SU-DHL-6 (cell line): Measurements from ENCODE around the gene INPP4A.

Experiments
- H2AFZ ChIP-seq: fragments of 200-600 bp; sonication (generic); 2 replicates; pipeline ENCODE4 v1.6.1; 2014; ENCODE audit warnings: low read depth, mild to moderate bottlenecking, moderate library complexity, mixed read lengths, antibody characterized with exemption, low read length; ENCODE audit not compliant: severe bottlenecking
- H3F3A ChIP-seq: fragments of 200-600 bp; shearing (Covaris generic); 2 replicates; pipeline ENCODE4 v1.6.0; 2016; ENCODE audit warnings: antibody characterized with exemption, mild to moderate bottlenecking; ENCODE audit not compliant: insufficient read depth
- H3K27ac ChIP-seq: fragments of 200-600 bp; sonication (generic); 2 replicates; pipeline ENCODE4 v1.5.1; 2016; ENCODE audit warnings: low read depth, mild to moderate bottlenecking, low read length, moderate library complexity, mixed read lengths
- H3K27me3 ChIP-seq: fragments of 200-600 bp; sonication (generic), shearing (Covaris generic); 2 replicates; pipeline ENCODE4 v1.6.0; 2014; ENCODE audit warnings: mild to moderate bottlenecking, low read length
- H3K36me3 ChIP-seq: fragments of 200-600 bp; sonication (generic); 2 replicates; pipeline ENCODE4 v1.6.1; 2014; ENCODE audit warnings: mild to moderate bottlenecking, low read length, mixed read lengths
- H3K4me2 ChIP-seq: fragments of 300-600, 200-600 bp; shearing (Covaris generic), sonication (generic); 2 replicates; pipeline ENCODE4 v1.6.0; 2014; ENCODE audit warnings: low read length, low read depth, mild to moderate bottlenecking; ENCODE audit not compliant: poor library complexity, severe bottlenecking
- H3K4me3 ChIP-seq: fragments of 200-600 bp; sonication (generic); 2 replicates; pipeline ENCODE4 v1.5.1; 2014; ENCODE audit warnings: antibody characterized with exemption, low read length, mild to moderate bottlenecking, mixed read lengths; ENCODE audit not compliant: insufficient read depth, poor library complexity, severe bottlenecking
- H3K79me2 ChIP-seq: fragments of 200-600 bp; sonication (generic); 2 replicates; pipeline ENCODE4 v1.6.1; 2014; ENCODE audit warnings: mild to moderate bottlenecking, low read length, moderate library complexity; ENCODE audit not compliant: insufficient read depth
- H3K9ac ChIP-seq: fragments of 200-600 bp; sonication (generic); 2 replicates; pipeline ENCODE4 v1.7.0; 2014; ENCODE audit warnings: mild to moderate bottlenecking, low read length
- H3K9me2 ChIP-seq: fragments of 200-600 bp; sonication (generic); replicated peaks from 2 replicates; pipeline ENCODE4 v1.6.1; 2014; ENCODE audit warnings: low read length; ENCODE audit not compliant: insufficient read depth
- H3K9me3 ChIP-seq: fragments of 200-600 bp; sonication (generic); 2 replicates; pipeline ENCODE4 v1.6.1; 2014; ENCODE audit warnings: low read length, mixed read lengths; ENCODE audit not compliant: insufficient read depth
- H4K20me1 ChIP-seq: fragments of 200-600 bp; sonication (generic); 2 replicates; pipeline ENCODE4 v1.6.1; 2014; ENCODE audit warnings: low read depth, mild to moderate bottlenecking, antibody characterized with exemption, low read length, moderate library complexity, mixed read lengths
- EZH2phosphoT487 ChIP-seq: fragments of 200-600 bp; sonication (generic), shearing (Covaris generic); conservative IDR thresholded peaks from 2 replicates; pipeline ENCODE4 v1.6.1; 2018; ENCODE audit warnings: mild to moderate bottlenecking, antibody characterized with exemption, low read length, moderate library complexity, mixed read lengths
- TF ChIP-seq, protein P1 (sequence below): fragments of 200-600 bp; sonication (generic); IDR thresholded peaks from one replicate; pipeline ENCODE4 v1.5.1; 2017; ENCODE audit warnings: antibody characterized with exemption, mild to moderate bottlenecking, low read length, moderate library complexity; ENCODE audit not compliant: insufficient read depth, poor library complexity, severe bottlenecking

INPP4A gene

GRCh38 chr2:98580656-98581284 lies 136.1 kb downstream of the INPP4A start:
- Histone ChIP-seq H3K4me2 (no peak overlapping the region), H3K9me3 (no peaks in the 10 kb centered on the region), H3K27me3 (no peaks in the 10 kb centered on the region), H3K9ac (no peak overlapping the region), H3F3A (no peaks in the 10 kb centered on the region), H2AFZ (no peak overlapping the region), H3K36me3 (no peaks in the 10 kb centered on the region), H3K27ac (no peak overlapping the region), H4K20me1 (no peaks in the 10 kb centered on the region), H3K79me2 (no peaks in the 10 kb centered on the region), H3K4me3 (no peak overlapping the region), H3K9me2 (no peaks in the 10 kb centered on the region)
- no peak for TF ChIP-seq EZH2phosphoT487
- TF ChIP-seq, protein P1, sequence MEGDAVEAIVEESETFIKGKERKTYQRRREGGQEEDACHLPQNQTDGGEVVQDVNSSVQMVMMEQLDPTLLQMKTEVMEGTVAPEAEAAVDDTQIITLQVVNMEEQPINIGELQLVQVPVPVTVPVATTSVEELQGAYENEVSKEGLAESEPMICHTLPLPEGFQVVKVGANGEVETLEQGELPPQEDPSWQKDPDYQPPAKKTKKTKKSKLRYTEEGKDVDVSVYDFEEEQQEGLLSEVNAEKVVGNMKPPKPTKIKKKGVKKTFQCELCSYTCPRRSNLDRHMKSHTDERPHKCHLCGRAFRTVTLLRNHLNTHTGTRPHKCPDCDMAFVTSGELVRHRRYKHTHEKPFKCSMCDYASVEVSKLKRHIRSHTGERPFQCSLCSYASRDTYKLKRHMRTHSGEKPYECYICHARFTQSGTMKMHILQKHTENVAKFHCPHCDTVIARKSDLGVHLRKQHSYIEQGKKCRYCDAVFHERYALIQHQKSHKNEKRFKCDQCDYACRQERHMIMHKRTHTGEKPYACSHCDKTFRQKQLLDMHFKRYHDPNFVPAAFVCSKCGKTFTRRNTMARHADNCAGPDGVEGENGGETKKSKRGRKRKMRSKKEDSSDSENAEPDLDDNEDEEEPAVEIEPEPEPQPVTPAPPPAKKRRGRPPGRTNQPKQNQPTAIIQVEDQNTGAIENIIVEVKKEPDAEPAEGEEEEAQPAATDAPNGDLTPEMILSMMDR, result no peak

GRCh38 chr2:98582523-98582922 lies 137.9 kb downstream of the INPP4A start:
- Histone ChIP-seq H4K20me1 (no peaks in the 10 kb centered on the region), H3K27ac (no peak overlapping the region), H3K36me3 (no peaks in the 10 kb centered on the region), H3K79me2 (no peaks in the 10 kb centered on the region), H3K9me3 (no peaks in the 10 kb centered on the region), H3K4me2 (no peak overlapping the region), H2AFZ (no peak overlapping the region), H3K27me3 (no peaks in the 10 kb centered on the region), H3K9ac (no peak overlapping the region), H3F3A (no peaks in the 10 kb centered on the region), H3K4me3 (no peak overlapping the region), H3K9me2 (no peaks in the 10 kb centered on the region)
- no peak for TF ChIP-seq EZH2phosphoT487
- TF ChIP-seq, protein P1, result no peak

GRCh38 chr2:98583276-98583675 lies 138.6 kb downstream of the INPP4A start:
- Histone ChIP-seq H3K27ac (no peak overlapping the region), H3K36me3 (no peaks in the 10 kb centered on the region), H3F3A (no peaks in the 10 kb centered on the region), H3K9me3 (no peaks in the 10 kb centered on the region), H2AFZ (no peak overlapping the region), H3K4me3 (no peak overlapping the region), H3K27me3 (no peaks in the 10 kb centered on the region), H3K79me2 (no peaks in the 10 kb centered on the region), H3K9ac (no peak overlapping the region), H3K9me2 (no peaks in the 10 kb centered on the region), H4K20me1 (no peaks in the 10 kb centered on the region), H3K4me2 (no peak overlapping the region)
- TF ChIP-seq, protein P1, result no peak
- no peak for TF ChIP-seq EZH2phosphoT487
